ENCODE data around the gene SPTB. TPM values are rescaled to one million over a fixed set of nuclear protein-coding genes. Genes with fewer than 3 reads are reported as not detected.

The SPTB gene
- total RNA-seq, 1 donor from 2014 or later: 0.08 TPM

GRCh38 chr14:64726585-64726890, 153.2 kb downstream of the SPTB start:
- peak; percentile 76 for ATAC-seq

- no peak for ATAC-seq
Observed at GRCh38 chr14:64725879-64726584, 153.7 kb downstream of the SPTB start.

- ATAC-seq: no peak
Observed at GRCh38 chr14:64725261-64725815, 154.4 kb downstream of the SPTB start.

GRCh38 chr14:64724578-64724930, 155.2 kb downstream of the SPTB start:
- no peak for ATAC-seq

- ATAC-seq: peak; percentile 19
Observed at GRCh38 chr14:64723691-64724577, 155.8 kb downstream of the SPTB start.

- peak; percentile 83 for ATAC-seq
Observed at GRCh38 chr14:64722842-64723447, 156.8 kb downstream of the SPTB start.

- ATAC-seq: no peak
Observed at GRCh38 chr14:64721899-64722298, 157.8 kb downstream of the SPTB start.

GRCh38 chr14:64721391-64721791, 158.3 kb downstream of the SPTB start:
- ATAC-seq: peak; percentile 33

- peak; percentile 70 for ATAC-seq
Observed at GRCh38 chr14:64720131-64720576, 159.6 kb downstream of the SPTB start.

- no peak for ATAC-seq
Observed at GRCh38 chr14:64719601-64720000, 160.1 kb downstream of the SPTB start.

GRCh38 chr14:64718762-64719161, 160.9 kb downstream of the SPTB start:
- no peak for ATAC-seq

- peak; percentile 33 for ATAC-seq
Observed at GRCh38 chr14:64717870-64718269, 161.8 kb downstream of the SPTB start.

- ATAC-seq: no peak
Observed at GRCh38 chr14:64715628-64716412, 163.9 kb downstream of the SPTB start.

- ATAC-seq: no peak
Observed at GRCh38 chr14:64715146-64715627, 164.5 kb downstream of the SPTB start.

GRCh38 chr14:64714432-64715025, 165.2 kb downstream of the SPTB start:
- ATAC-seq: no peak

- ATAC-seq: no peak
Observed at GRCh38 chr14:64713677-64714076, 166.0 kb downstream of the SPTB start.

- no peak for ATAC-seq
Observed at GRCh38 chr14:64711039-64711438, 168.7 kb downstream of the SPTB start.

GRCh38 chr14:64709126-64709525, 170.6 kb downstream of the SPTB start:
- no peak for ATAC-seq

- ATAC-seq: peak; percentile 14
Observed at GRCh38 chr14:64708148-64709004, 171.3 kb downstream of the SPTB start.

- ATAC-seq: peak; percentile 77
Observed at GRCh38 chr14:64707661-64708060, 172.0 kb downstream of the SPTB start.

Data from esophagus mucosa (tissue), 1 donor.